Measurements from ENCODE around the gene DENND5B. TPM values are rescaled to one million over a fixed set of nuclear protein-coding genes. Genes with fewer than 3 reads are reported as not detected.

DENND5B gene
- total RNA-seq, 4 donors from 2014 or later, result 1.6 to 9.7 (median 5.8) TPM

DNA sequence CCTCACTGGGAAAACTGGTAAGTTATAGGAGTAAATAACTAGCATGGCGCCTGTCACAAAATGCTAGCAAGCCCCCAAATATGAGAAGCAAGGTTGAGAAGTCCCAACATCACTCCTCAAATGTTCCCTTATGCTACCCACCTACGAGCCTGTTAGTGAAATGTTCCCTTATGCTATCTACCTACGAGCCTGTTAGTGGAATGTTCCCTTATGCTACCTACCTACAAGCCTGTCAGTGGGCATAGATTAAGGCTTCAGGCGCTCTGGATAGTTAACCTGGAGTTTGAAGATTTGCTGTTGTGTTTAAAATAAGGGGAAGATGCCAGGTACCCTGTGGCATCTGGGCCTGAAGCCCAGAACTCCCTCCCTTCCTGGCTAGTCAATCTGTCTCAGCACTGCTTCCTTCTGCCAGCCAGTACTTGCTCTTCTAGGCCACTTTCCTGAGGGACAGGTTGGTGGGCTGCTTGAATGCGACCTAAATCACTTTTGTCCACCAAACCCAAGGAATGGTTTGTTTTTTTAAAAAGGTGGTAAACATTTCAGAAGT is 197.9 kb downstream of the DENND5B start:
- 49% methylated on average over 5 of the region's 5 CpGs for WGBS
- Histone ChIP-seq H3K27ac (no peak overlapping the region), H3K4me1 (no peaks in the 10 kb centered on the region), H3K9me3 (no peaks in the 10 kb centered on the region), H3K4me3 (no peak overlapping the region), H3K27me3 (no peaks in the 10 kb centered on the region), H3K36me3 (no peaks in the 10 kb centered on the region)
- DNase-seq (ENCODE audit: low spot score in 2 of 2), result peak in 1 of 2 donors; percentile 32
- TF ChIP-seq, protein P1, sequence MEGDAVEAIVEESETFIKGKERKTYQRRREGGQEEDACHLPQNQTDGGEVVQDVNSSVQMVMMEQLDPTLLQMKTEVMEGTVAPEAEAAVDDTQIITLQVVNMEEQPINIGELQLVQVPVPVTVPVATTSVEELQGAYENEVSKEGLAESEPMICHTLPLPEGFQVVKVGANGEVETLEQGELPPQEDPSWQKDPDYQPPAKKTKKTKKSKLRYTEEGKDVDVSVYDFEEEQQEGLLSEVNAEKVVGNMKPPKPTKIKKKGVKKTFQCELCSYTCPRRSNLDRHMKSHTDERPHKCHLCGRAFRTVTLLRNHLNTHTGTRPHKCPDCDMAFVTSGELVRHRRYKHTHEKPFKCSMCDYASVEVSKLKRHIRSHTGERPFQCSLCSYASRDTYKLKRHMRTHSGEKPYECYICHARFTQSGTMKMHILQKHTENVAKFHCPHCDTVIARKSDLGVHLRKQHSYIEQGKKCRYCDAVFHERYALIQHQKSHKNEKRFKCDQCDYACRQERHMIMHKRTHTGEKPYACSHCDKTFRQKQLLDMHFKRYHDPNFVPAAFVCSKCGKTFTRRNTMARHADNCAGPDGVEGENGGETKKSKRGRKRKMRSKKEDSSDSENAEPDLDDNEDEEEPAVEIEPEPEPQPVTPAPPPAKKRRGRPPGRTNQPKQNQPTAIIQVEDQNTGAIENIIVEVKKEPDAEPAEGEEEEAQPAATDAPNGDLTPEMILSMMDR (IDR thresholded peaks at IDR 0.05), result no peak
- TF ChIP-seq POLR2A (IDR thresholded peaks at IDR 0.05) (no peak), POLR2AphosphoS5 (IDR thresholded peaks at IDR 0.05) (no peak), EP300 (IDR thresholded peaks at IDR 0.05) (no peak)

DNA sequence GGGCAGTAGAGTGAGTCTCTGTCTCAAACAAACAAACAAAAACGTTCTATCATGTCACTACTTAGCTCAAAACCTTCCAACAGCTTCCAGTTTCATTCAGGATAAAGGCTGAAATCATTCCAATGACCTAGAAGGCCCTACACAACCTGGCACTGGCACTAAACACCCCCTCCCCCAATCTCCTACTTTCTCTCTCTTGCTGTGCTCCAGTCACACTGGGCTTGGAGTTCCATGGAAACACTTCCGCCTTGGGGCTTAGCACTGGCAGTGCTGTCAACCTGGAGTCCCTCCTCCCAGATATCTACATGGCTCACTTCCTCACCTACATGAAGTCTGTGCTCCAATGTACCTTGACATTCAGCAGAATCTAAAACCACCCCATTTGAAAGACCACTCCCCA is 199.9 kb downstream of the DENND5B start:
- Histone ChIP-seq H3K9me3 (no peaks in the 10 kb centered on the region), H3K36me3 (no peaks in the 10 kb centered on the region), H3K27me3 (no peaks in the 10 kb centered on the region), H3K4me3 (no peak overlapping the region), H3K4me1 (no peaks in the 10 kb centered on the region), H3K27ac (no peak overlapping the region)
- WGBS, result 57% methylated on average over 2 of the region's 2 CpGs
- DNase-seq (ENCODE audit: low spot score in 2 of 2), result peak in 1 of 2 donors; percentile 1
- TF ChIP-seq POLR2A (IDR thresholded peaks at IDR 0.05), result no peak
- TF ChIP-seq POLR2AphosphoS5 (IDR thresholded peaks at IDR 0.05), result no peak
- TF ChIP-seq EP300 (IDR thresholded peaks at IDR 0.05), result no peak
- TF ChIP-seq, protein P1 (IDR thresholded peaks at IDR 0.05), result no peak

DNA sequence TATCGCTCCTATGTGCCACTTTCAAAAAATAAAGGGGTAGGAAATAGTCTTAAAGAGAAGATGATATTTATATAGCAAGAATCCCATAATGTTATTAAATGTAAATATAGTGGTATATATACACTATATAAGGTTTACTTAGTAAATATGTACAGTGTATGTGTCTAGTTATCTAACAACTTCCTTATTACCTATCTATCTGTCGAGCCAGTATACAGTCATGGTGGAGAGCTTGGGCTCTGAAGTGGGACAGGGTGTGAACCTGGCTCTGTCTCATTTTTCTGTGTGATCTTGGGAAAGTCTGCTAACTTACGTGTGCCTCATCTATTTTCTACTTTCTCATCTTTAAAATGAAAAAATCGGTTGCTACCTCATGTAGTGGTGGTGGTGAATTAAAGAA is 202.2 kb downstream of the DENND5B start:
- peak in 1 of 2 donors; percentile 16 for DNase-seq (ENCODE audit: low spot score in 2 of 2)
- Histone ChIP-seq H3K4me3 (no peak overlapping the region), H3K4me1 (no peaks in the 10 kb centered on the region), H3K27me3 (no peaks in the 10 kb centered on the region), H3K36me3 (no peaks in the 10 kb centered on the region), H3K9me3 (no peaks in the 10 kb centered on the region), H3K27ac (no peak overlapping the region)
- WGBS, result 84% methylated on average over 4 of the region's 4 CpGs
- no peak for TF ChIP-seq POLR2A (IDR thresholded peaks at IDR 0.05)
- TF ChIP-seq, protein P1 (IDR thresholded peaks at IDR 0.05), result no peak
- TF ChIP-seq POLR2AphosphoS5 (IDR thresholded peaks at IDR 0.05), result no peak
- TF ChIP-seq EP300 (IDR thresholded peaks at IDR 0.05), result no peak

DNA sequence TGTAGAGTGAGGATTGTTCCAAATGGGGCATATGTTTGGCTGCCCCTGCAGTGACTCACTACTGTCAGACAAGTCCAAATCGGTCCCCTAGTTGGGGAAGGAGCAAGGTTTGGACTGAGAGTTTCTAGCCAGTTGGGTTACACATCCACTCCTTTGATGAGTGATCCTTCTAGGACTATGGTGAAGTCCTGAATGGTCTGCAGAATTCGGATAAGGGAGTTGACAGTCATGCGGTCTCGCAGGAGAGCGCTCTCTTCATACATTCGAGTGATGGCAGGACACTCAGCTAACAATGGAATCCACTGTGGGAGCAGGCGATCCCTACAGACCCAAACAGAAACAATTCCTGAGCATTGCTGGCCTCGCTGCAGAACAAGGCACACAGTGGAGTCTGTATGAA is 203.5 kb downstream of the DENND5B start:
- no peaks in the 10 kb centered on the region for H3K4me1 ChIP-seq
- WGBS, result 78% methylated on average over 8 of the region's 8 CpGs
- H3K27ac ChIP-seq, result no peak overlapping the region
- no peaks in the 10 kb centered on the region for H3K9me3 ChIP-seq
- H3K4me3 ChIP-seq, result no peak overlapping the region
- no peaks in the 10 kb centered on the region for H3K36me3 ChIP-seq
- peak in 1 of 2 donors; percentile 41 for DNase-seq (ENCODE audit: low spot score in 2 of 2)
- TF ChIP-seq POLR2AphosphoS5 (IDR thresholded peaks at IDR 0.05), result no peak
- TF ChIP-seq EP300 (IDR thresholded peaks at IDR 0.05), result no peak
- TF ChIP-seq, protein P1 (IDR thresholded peaks at IDR 0.05), result no peak
- no peak for TF ChIP-seq POLR2A (IDR thresholded peaks at IDR 0.05)
- no peaks in the 10 kb centered on the region for H3K27me3 ChIP-seq

DNA sequence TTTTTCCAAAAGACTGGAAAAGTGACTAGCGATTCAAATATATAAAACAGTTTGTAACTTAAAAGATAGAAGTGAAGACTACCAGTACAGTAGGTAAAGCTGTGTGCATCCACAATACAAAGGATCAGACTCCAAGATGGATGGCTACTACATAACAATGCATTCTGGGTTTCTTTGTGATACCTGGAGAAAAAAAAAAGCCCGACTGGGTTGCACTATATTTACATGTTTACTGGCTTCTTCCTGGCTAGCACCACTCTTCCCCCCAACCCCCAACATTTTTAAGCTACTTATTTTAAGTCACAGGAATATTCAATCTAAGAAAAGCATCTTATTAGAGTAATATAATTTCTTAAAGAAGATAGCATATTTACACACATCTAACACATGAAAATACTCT is 203.9 kb downstream of the DENND5B start:
- 67% methylated on average over 2 of the region's 2 CpGs for WGBS
- no peak overlapping the region for H3K27ac ChIP-seq
- no peaks in the 10 kb centered on the region for H3K9me3 ChIP-seq
- no peak for DNase-seq (ENCODE audit: low spot score in 2 of 2)
- TF ChIP-seq EP300 (IDR thresholded peaks at IDR 0.05), result no peak
- no peak for TF ChIP-seq POLR2AphosphoS5 (IDR thresholded peaks at IDR 0.05)
- TF ChIP-seq, protein P1 (IDR thresholded peaks at IDR 0.05), result no peak
- TF ChIP-seq POLR2A (IDR thresholded peaks at IDR 0.05), result no peak
- H3K4me3 ChIP-seq, result no peak overlapping the region
- no peaks in the 10 kb centered on the region for H3K36me3 ChIP-seq
- H3K27me3 ChIP-seq, result no peaks in the 10 kb centered on the region
- H3K4me1 ChIP-seq, result no peaks in the 10 kb centered on the region

Data from suprapubic skin (tissue), 4 donors.